ENCODE results near the gene SUPT20HL2.
A peak's percentile ranks its signal among the peaks of the same experiment; 100 is the strongest.
"Not testable (repeated sequence)": the region's sequence is repeated elsewhere in the genome, so short reads cannot be mapped to it uniquely, and the experiment has no call there.

The SUPT20HL2 gene

GRCh38 chrX:24317567-24317966 is 3.7 kb upstream of the SUPT20HL2 start:
- no peak overlapping the region for H3K4me3 ChIP-seq (ENCODE audit: low read depth, low read length)
- no peak for DNase-seq (ENCODE audit: low read depth)
- TF ChIP-seq POLR2A (IDR thresholded peaks at IDR 0.05; ENCODE audit: extremely low read depth, insufficient read length) = no peak
- TF ChIP-seq MYC (IDR thresholded peaks at IDR 0.05; ENCODE audit: low read depth, low read length) = no peak
- TF ChIP-seq MAX (IDR thresholded peaks at IDR 0.05; ENCODE audit: low read depth, low read length) = no peak
- no peak for TF ChIP-seq CTCF (IDR thresholded peaks at IDR 0.05; ENCODE audit: low read depth, low read length)

GRCh38 chrX:24316111-24316510 is 2.2 kb upstream of the SUPT20HL2 start:
- no peak overlapping the region for H3K4me3 ChIP-seq (ENCODE audit: low read depth, low read length)
- TF ChIP-seq MYC (IDR thresholded peaks at IDR 0.05; ENCODE audit: low read depth, low read length) (no peak), CTCF (IDR thresholded peaks at IDR 0.05; ENCODE audit: low read depth, low read length) (no peak), POLR2A (IDR thresholded peaks at IDR 0.05; ENCODE audit: extremely low read depth, insufficient read length) (no peak), MAX (IDR thresholded peaks at IDR 0.05; ENCODE audit: low read depth, low read length) (no peak)
- no peak for DNase-seq (ENCODE audit: low read depth)

- H3K4me3 ChIP-seq (ENCODE audit: low read depth, low read length); DNase-seq (ENCODE audit: low read depth): not testable (repeated sequence)
Measured at GRCh38 chrX:24312249-24312607, 1.6 kb downstream of the SUPT20HL2 start.

- not testable (repeated sequence) for H3K4me3 ChIP-seq (ENCODE audit: low read depth, low read length); DNase-seq (ENCODE audit: low read depth)
Measured at GRCh38 chrX:24311507-24312248, 2.2 kb downstream of the SUPT20HL2 start.

- DNase-seq (ENCODE audit: low read depth); H3K4me3 ChIP-seq (ENCODE audit: low read depth, low read length): not testable (repeated sequence)
Measured at GRCh38 chrX:24310916-24311315, 3.0 kb downstream of the SUPT20HL2 start.

- DNase-seq (ENCODE audit: low read depth) = not testable (repeated sequence)
Measured at GRCh38 chrX:24309580-24310374, 4.1 kb downstream of the SUPT20HL2 start.

GRCh38 chrX:24308803-24309202 is 5.1 kb downstream of the SUPT20HL2 start:
- not testable (repeated sequence) for H3K4me3 ChIP-seq (ENCODE audit: low read depth, low read length); DNase-seq (ENCODE audit: low read depth)

More at GRCh38 chrX:24309580-24310374, 4.1 kb downstream of the SUPT20HL2 start:
- not testable (repeated sequence) for H3K4me3 ChIP-seq (ENCODE audit: low read depth, low read length)

- DNase-seq (ENCODE audit: low read depth) = peak; percentile 36
- no peak overlapping the region for H3K4me3 ChIP-seq (ENCODE audit: low read depth, low read length)
- TF ChIP-seq MAX (IDR thresholded peaks at IDR 0.05; ENCODE audit: low read depth, low read length) = no peak
- no peak for TF ChIP-seq POLR2A (IDR thresholded peaks at IDR 0.05; ENCODE audit: extremely low read depth, insufficient read length)
- TF ChIP-seq MYC (IDR thresholded peaks at IDR 0.05; ENCODE audit: low read depth, low read length) = no peak
- TF ChIP-seq CTCF (IDR thresholded peaks at IDR 0.05; ENCODE audit: low read depth, low read length) = no peak
Measured at GRCh38 chrX:24306440-24306839, 7.4 kb downstream of the SUPT20HL2 start.
